Measurements from ENCODE around the gene RGR. TPM values are rescaled to one million over a fixed set of nuclear protein-coding genes. Genes with fewer than 3 reads are reported as not detected.
A peak's percentile ranks its signal among the peaks of the same experiment; 100 is the strongest.

Gene RGR
- total and polyA plus RNA-seq, 7 donors, result 0.10 to 0.28 (median 0.25) TPM; not detected in 4

GRCh38 chr10:84202349-84202748 lies 42.5 kb upstream of the RGR start:
- intact Hi-C loops (cut with DNase I), result no loop called here
- Histone ChIP-seq H3K27ac (no peak overlapping the region), H3K9me3 (no peaks in the 10 kb centered on the region), H3K27me3 (ENCODE audit: insufficient read depth in 3 of 3, low read length in 2 of 3) (peaks cover 0 to 4% (median 3%) of the 10 kb centered on the region in 3 donors), H3K36me3 (ENCODE audit: insufficient read depth in 1 of 2, low read depth in 1 of 2) (no peaks in the 10 kb centered on the region), H3K4me1 (no peaks in the 10 kb centered on the region), H3K4me3 (no peak overlapping the region)
- no peak for TF ChIP-seq CTCF (IDR thresholded peaks at IDR 0.05)
- ATAC-seq, result no peak
- no peak for DNase-seq
- 80 to 84% (median 81%) methylated on average over 5 of the region's 5 CpGs for WGBS, 3 donors

- ATAC-seq (no peak), DNase-seq (no peak)
- Histone ChIP-seq H3K4me3 (no peak overlapping the region), H3K4me1 (no peaks in the 10 kb centered on the region), H3K27me3 (ENCODE audit: insufficient read depth in 3 of 3, low read length in 2 of 3) (peaks cover 0 to 2% (median 0%) of the 10 kb centered on the region in 3 donors), H3K9me3 (no peaks in the 10 kb centered on the region), H3K27ac (no peak overlapping the region), H3K36me3 (ENCODE audit: insufficient read depth in 1 of 2, low read depth in 1 of 2) (no peaks in the 10 kb centered on the region)
- no peak for TF ChIP-seq CTCF (IDR thresholded peaks at IDR 0.05)
- 87 to 91% (median 90%) methylated on average over 4 of the region's 4 CpGs for WGBS, 3 donors
- intact Hi-C loops (cut with DNase I), result no loop called here
Measured at GRCh38 chr10:84204122-84204521, 40.7 kb upstream of the RGR start.

GRCh38 chr10:84204610-84205009 lies 40.2 kb upstream of the RGR start:
- intact Hi-C loops (cut with DNase I), result no loop called here
- no peak for ATAC-seq

GRCh38 chr10:84205049-84205852 lies 39.6 kb upstream of the RGR start:
- Histone ChIP-seq H3K27me3 (ENCODE audit: insufficient read depth in 3 of 3, low read length in 2 of 3) (peaks cover 0 to 2% (median 0%) of the 10 kb centered on the region in 3 donors), H3K9me3 (no peaks in the 10 kb centered on the region), H3K4me1 (no peaks in the 10 kb centered on the region), H3K4me3 (no peak overlapping the region), H3K36me3 (ENCODE audit: insufficient read depth in 1 of 2, low read depth in 1 of 2) (no peaks in the 10 kb centered on the region), H3K27ac (no peak overlapping the region)
- WGBS, 3 donors, result 23 to 30% (median 28%) methylated on average over 8 of the region's 8 CpGs
- intact Hi-C loops (cut with DNase I), result no loop called here
- DNase-seq (no peak), ATAC-seq (no peak)
- peak; percentile 22 for TF ChIP-seq CTCF (IDR thresholded peaks at IDR 0.05)

More at GRCh38 chr10:84204610-84205009, 40.2 kb upstream of the RGR start:
- Histone ChIP-seq H3K4me3 (no peak overlapping the region), H3K27ac (no peak overlapping the region), H3K27me3 (ENCODE audit: insufficient read depth in 3 of 3, low read length in 2 of 3) (peaks cover 0 to 2% (median 0%) of the 10 kb centered on the region in 3 donors), H3K36me3 (ENCODE audit: insufficient read depth in 1 of 2, low read depth in 1 of 2) (no peaks in the 10 kb centered on the region), H3K4me1 (no peaks in the 10 kb centered on the region), H3K9me3 (no peaks in the 10 kb centered on the region)
- TF ChIP-seq CTCF (IDR thresholded peaks at IDR 0.05), result no peak
- WGBS, 3 donors, result 89 to 91% (median 90%) methylated on average over 4 of the region's 4 CpGs
- DNase-seq, result no peak
